GM19395 (cell line): Measurements from ENCODE around the gene ZCWPW1.
A peak's percentile ranks its signal among the peaks of the same experiment; 100 is the strongest.

Source experiments
- ATAC-seq: cut with Tn5 transposase; IDR thresholded peaks from one replicate; pipeline ENCODE4 v1.9.1; 2021; ENCODE audit warnings: mild to moderate bottlenecking, moderate library complexity; ENCODE audit not compliant: unreplicated experiment

Gene ZCWPW1

GRCh38 chr7:100428199-100428966 is at the start of gene ZCWPW1:
Gene ZCWPW1 (minus strand): TSS chr7:100428703. CDS start chr7:100420649, 8,054 bp downstream.
- ATAC-seq, result peak; percentile 47

GRCh38 chr7:100477871-100478267 is 49.4 kb upstream of the ZCWPW1 start:
- ATAC-seq, result no peak

GRCh38 chr7:100476903-100477870 is 48.7 kb upstream of the ZCWPW1 start:
- ATAC-seq, result no peak

- no peak for ATAC-seq
Measured at GRCh38 chr7:100476101-100476780, 47.7 kb upstream of the ZCWPW1 start.

- ATAC-seq, result no peak
Measured at GRCh38 chr7:100475549-100475948, 47.0 kb upstream of the ZCWPW1 start.

GRCh38 chr7:100472854-100473499 is 44.5 kb upstream of the ZCWPW1 start:
- no peak for ATAC-seq

- ATAC-seq, result no peak
Measured at GRCh38 chr7:100472121-100472851, 43.8 kb upstream of the ZCWPW1 start.

GRCh38 chr7:100471021-100471420 is 42.5 kb upstream of the ZCWPW1 start:
- ATAC-seq, result no peak

- no peak for ATAC-seq
Measured at GRCh38 chr7:100469227-100470044, 40.9 kb upstream of the ZCWPW1 start.

- ATAC-seq, result no peak
Measured at GRCh38 chr7:100467638-100468373, 39.3 kb upstream of the ZCWPW1 start.

GRCh38 chr7:100466653-100467605 is 38.4 kb upstream of the ZCWPW1 start:
- no peak for ATAC-seq

GRCh38 chr7:100465702-100466311 is 37.3 kb upstream of the ZCWPW1 start:
- ATAC-seq, result no peak

- no peak for ATAC-seq
Measured at GRCh38 chr7:100465299-100465698, 36.8 kb upstream of the ZCWPW1 start.

GRCh38 chr7:100464791-100465190 is 36.3 kb upstream of the ZCWPW1 start:
- no peak for ATAC-seq

GRCh38 chr7:100464210-100464660 is 35.7 kb upstream of the ZCWPW1 start, which contains the start of gene SPACDR:
Gene SPACDR (minus strand): TSS chr7:100464260. CDS start chr7:100464025, 235 bp downstream.
- ATAC-seq, result no peak

GRCh38 chr7:100457033-100457432 is 28.5 kb upstream of the ZCWPW1 start:
- no peak for ATAC-seq

- no peak for ATAC-seq
Measured at GRCh38 chr7:100456562-100456961, 28.1 kb upstream of the ZCWPW1 start.
